K562 (cell line): ENCODE results near the gene RUNX1. TPM values are rescaled to one million over a fixed set of nuclear protein-coding genes. Genes with fewer than 3 reads are reported as not detected.

Experiments used
- ATF7 ChIP-seq: fragments of 450-650 bp; IDR thresholded peaks from 2 replicates; pipeline ENCODE4 v1.7.1; 2014; ENCODE audit warnings: mild to moderate bottlenecking, moderate library complexity
- CSDE1 ChIP-seq, 2 experiments: fragments of 450-650 bp; IDR thresholded peaks; 2 replicates each; pipeline ENCODE4 v1.6.1; 2016; ENCODE audit warnings: mild to moderate bottlenecking in 1 of 2
- FUS ChIP-seq: fragments of 200-400 bp; formaldehyde crosslinking; optimal IDR thresholded peaks from 2 replicates; pipeline ENCODE3; 2017; ENCODE audit warnings: low read depth, low read length
- GTF2B ChIP-seq: IDR thresholded peaks from 2 replicates; pipeline ENCODE4 v1.6.1; 2011; ENCODE audit not compliant: insufficient read length; ENCODE audit errors: extremely low read depth
- JUN ChIP-seq, 2 experiments: sonication (generic) in 1 of 2; formaldehyde crosslinking in 1 of 2; IDR thresholded peaks; 2 replicates each; pipeline versions ENCODE4 v1.6.1 to v1.8.0; 2012 to 2022; ENCODE audit warnings: borderline replicate concordance in 2 of 2, mild to moderate bottlenecking in 2 of 2, improper control_type of control experiment in 1 of 2, low read depth in 1 of 2, low read length in 1 of 2, missing genetic modification reagents in 1 of 2
- KLF10 ChIP-seq: fragments of 250-450 bp; sonication (Bioruptor Pico); IDR thresholded peaks from 2 replicates; pipeline ENCODE4 v1.6.1; 2021; ENCODE audit warnings: matching md5 sums
- MAX ChIP-seq: sonication (generic); formaldehyde crosslinking; IDR thresholded peaks from 2 replicates; pipeline ENCODE4 v1.9.0; 2022; ENCODE audit warnings: mild to moderate bottlenecking, missing genetic modification reagents
- MXI1 ChIP-seq: IDR thresholded peaks from 2 replicates; pipeline ENCODE4 v1.6.1; 2011; ENCODE audit warnings: low read depth, mild to moderate bottlenecking, improper control_type of control experiment, low read length
- POLR2A ChIP-seq: fragments of 450-650 bp; conservative IDR thresholded peaks from 2 replicates; pipeline ENCODE4 v1.6.1; 2016
- SMC3 ChIP-seq: conservative IDR thresholded peaks from 2 replicates; pipeline ENCODE4 v1.6.1; 2011; ENCODE audit warnings: low read depth, low read length, improper control_type of control experiment; ENCODE audit not compliant: insufficient read depth
- TEAD1 ChIP-seq, 2 experiments: fragments of 450-650 bp in 1 of 2; sonication (generic) in 1 of 2; formaldehyde crosslinking; IDR thresholded peaks; 2 replicates each; pipeline versions ENCODE4 v1.4.0 to v1.8.0; 2020 to 2022; ENCODE audit warnings: mild to moderate bottlenecking in 2 of 2, missing genetic modification reagents in 1 of 2
- ZBED1 ChIP-seq: IDR thresholded peaks from 2 replicates; pipeline ENCODE4 v1.6.1; 2014
- ZBTB33 ChIP-seq: sonication (generic); formaldehyde crosslinking; IDR thresholded peaks from 2 replicates; pipeline ENCODE4 v1.8.1; 2023; ENCODE audit warnings: mild to moderate bottlenecking, missing genetic modification reagents
- ZNF583 ChIP-seq: fragments of 250-450 bp; sonication (Bioruptor Pico); IDR thresholded peaks from 2 replicates; pipeline ENCODE4 v1.4.0; 2020
- polyA plus RNA-seq, 8 experiments: library from polyadenylated mRNA; depleted of rRNA in 4 of 8; stranded (reverse) in 5 of 8; unstranded in 3 of 8; fragments of >200 nt; fragmentation: Nextera tagmentation in 2 of 8; fragmentation: Illumina TruSeq in 1 of 8; extraction: Ambion mirVana in 2 of 8; extraction: Trizol in 1 of 8; gene quantifications; 2 replicates each; pipeline versions ENCODE4 v1.2.1 to v1.2.3, GENCODE V29; 2011 to 2014; ENCODE audit warnings: inconsistent platforms in 1 of 8, missing spikeins in 1 of 8
- total RNA-seq, 7 experiments: library from RNA; depleted of rRNA in 6 of 7; stranded (reverse); fragments of >200 nt in 6 of 7; fragmentation: Illumina TruSeq in 2 of 7; extraction: Trizol in 2 of 7; gene quantifications; 2 replicates each; pipeline versions ENCODE4 v1.2.1 to v1.2.3, GENCODE V29; 2011 to 2021; ENCODE audit warnings: low replicate concordance in 1 of 7
- TF ChIP-seq, protein P1 (sequence below): fragments of 250-450 bp; sonication (Bioruptor Pico); IDR thresholded peaks from 2 replicates; pipeline ENCODE4 v1.5.0; 2020; ENCODE audit warnings: mild to moderate bottlenecking, borderline replicate concordance
- TF ChIP-seq, protein P2 (sequence below): fragments of 200-800 bp; sonication (Bioruptor generic); IDR thresholded peaks from 2 replicates; pipeline ENCODE4 v1.6.1; 2017; ENCODE audit warnings: missing genetic modification characterization, missing compliant biosample characterization
- TF ChIP-seq, protein P3 (sequence below): fragments of 450-650 bp; IDR thresholded peaks from 2 replicates; pipeline ENCODE4 v1.6.1; 2016; ENCODE audit warnings: missing biosample characterization, missing genetic modification characterization
- TF ChIP-seq, protein P4 (sequence below), 2 experiments: fragments of 250-450 bp in 1 of 2; fragments of 450-650 bp in 1 of 2; sonication (Bioruptor Pico) in 1 of 2; IDR thresholded peaks; 2 replicates each; pipeline versions ENCODE4 v1.6.1 to v1.8.0; 2016 to 2021; ENCODE audit warnings: mild to moderate bottlenecking in 2 of 2, moderate library complexity in 2 of 2, missing compliant biosample characterization in 1 of 2, missing genetic modification characterization in 1 of 2

Gene RUNX1
- total and polyA plus RNA-seq, 9 of the 15 experiments (the other 6 are each of a cell fraction or from before 2014, with no cell fraction given), result 2.2 to 68.6 (median 17.8) TPM

DNA sequence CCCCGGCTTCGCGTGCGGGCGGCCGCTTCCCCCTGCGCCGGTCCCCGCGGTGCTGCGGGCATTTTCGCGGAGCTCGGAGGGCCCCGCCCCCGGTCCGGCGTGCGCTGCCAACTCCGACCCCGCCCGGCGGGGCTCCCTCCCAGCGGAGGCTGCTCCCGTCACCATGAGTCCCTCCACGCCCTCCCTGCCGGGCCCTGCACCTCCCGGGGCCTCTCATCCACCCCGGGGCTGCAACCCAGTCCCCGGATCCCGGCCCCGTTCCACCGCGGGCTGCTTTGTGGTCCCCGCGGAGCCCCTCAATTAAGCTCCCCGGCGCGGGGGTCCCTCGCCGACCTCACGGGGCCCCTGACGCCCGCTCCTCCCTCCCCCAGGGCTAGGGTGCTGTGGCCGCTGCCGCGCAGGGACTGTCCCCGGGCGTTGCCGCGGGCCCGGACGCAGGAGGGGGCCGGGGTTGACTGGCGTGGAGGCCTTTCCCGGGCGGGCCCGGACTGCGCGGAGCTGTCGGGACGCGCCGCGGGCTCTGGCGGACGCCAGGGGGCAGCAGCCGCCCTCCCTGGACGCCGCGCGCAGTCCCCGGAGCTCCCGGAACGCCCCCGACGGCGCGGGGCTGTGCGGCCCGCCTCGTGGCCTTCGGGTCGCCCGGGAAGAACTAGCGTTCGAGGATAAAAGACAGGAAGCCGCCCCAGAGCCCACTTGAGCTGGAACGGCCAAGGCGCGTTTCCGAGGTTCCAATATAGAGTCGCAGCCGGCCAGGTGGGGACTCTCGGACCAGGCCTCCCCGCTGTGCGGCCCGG is 159.2 kb downstream of the RUNX1 start (continued):
- TF ChIP-seq ZNF583 (CRISPR knock-in tag), result peak; percentile 59; the same call in 1 of the 2 replicates
- peak; percentile 81 for TF ChIP-seq MAX (CRISPR knock-in tag)
- no peak for TF ChIP-seq GTF2B
- TF ChIP-seq POLR2A, result peak; percentile 78
- TF ChIP-seq CSDE1 (IDR thresholded peaks at IDR 0.05), result peak in 1 of 2 experiments; percentile 37; a peak in 1 of 4 replicates
- TF ChIP-seq TEAD1 (CRISPR knock-in tag; IDR thresholded peaks at IDR 0.05), result peak in 1 of 2 experiments; percentile 71; a peak in 1 of 4 replicates
- TF ChIP-seq, protein P1, sequence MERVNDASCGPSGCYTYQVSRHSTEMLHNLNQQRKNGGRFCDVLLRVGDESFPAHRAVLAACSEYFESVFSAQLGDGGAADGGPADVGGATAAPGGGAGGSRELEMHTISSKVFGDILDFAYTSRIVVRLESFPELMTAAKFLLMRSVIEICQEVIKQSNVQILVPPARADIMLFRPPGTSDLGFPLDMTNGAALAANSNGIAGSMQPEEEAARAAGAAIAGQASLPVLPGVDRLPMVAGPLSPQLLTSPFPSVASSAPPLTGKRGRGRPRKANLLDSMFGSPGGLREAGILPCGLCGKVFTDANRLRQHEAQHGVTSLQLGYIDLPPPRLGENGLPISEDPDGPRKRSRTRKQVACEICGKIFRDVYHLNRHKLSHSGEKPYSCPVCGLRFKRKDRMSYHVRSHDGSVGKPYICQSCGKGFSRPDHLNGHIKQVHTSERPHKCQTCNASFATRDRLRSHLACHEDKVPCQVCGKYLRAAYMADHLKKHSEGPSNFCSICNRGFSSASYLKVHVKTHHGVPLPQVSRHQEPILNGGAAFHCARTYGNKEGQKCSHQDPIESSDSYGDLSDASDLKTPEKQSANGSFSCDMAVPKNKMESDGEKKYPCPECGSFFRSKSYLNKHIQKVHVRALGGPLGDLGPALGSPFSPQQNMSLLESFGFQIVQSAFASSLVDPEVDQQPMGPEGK, result no peak
- TF ChIP-seq JUN (IDR thresholded peaks at IDR 0.05; ENCODE audit: borderline replicate concordance, low read depth, low read length), result 0 out of 2 replicates have a peak, but pooled peaks have one; percentile 13
- 0 out of 2 replicates have a peak, but pooled peaks have one; percentile 56 for TF ChIP-seq JUN (CRISPR knock-in tag; IDR thresholded peaks at IDR 0.05; ENCODE audit: borderline replicate concordance)
- TF ChIP-seq, protein P2, sequence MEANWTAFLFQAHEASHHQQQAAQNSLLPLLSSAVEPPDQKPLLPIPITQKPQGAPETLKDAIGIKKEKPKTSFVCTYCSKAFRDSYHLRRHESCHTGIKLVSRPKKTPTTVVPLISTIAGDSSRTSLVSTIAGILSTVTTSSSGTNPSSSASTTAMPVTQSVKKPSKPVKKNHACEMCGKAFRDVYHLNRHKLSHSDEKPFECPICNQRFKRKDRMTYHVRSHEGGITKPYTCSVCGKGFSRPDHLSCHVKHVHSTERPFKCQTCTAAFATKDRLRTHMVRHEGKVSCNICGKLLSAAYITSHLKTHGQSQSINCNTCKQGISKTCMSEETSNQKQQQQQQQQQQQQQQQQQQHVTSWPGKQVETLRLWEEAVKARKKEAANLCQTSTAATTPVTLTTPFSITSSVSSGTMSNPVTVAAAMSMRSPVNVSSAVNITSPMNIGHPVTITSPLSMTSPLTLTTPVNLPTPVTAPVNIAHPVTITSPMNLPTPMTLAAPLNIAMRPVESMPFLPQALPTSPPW (CRISPR knock-in tag), result peak; percentile 89
- TF ChIP-seq, protein P3, sequence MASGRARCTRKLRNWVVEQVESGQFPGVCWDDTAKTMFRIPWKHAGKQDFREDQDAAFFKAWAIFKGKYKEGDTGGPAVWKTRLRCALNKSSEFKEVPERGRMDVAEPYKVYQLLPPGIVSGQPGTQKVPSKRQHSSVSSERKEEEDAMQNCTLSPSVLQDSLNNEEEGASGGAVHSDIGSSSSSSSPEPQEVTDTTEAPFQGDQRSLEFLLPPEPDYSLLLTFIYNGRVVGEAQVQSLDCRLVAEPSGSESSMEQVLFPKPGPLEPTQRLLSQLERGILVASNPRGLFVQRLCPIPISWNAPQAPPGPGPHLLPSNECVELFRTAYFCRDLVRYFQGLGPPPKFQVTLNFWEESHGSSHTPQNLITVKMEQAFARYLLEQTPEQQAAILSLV, result no peak
- no peak for TF ChIP-seq ZBED1
- peak; percentile 84; the same call in 1 of the 2 replicates for TF ChIP-seq ZBTB33
- TF ChIP-seq, protein P4, sequence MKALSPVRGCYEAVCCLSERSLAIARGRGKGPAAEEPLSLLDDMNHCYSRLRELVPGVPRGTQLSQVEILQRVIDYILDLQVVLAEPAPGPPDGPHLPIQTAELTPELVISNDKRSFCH (CRISPR knock-in tag; IDR thresholded peaks at IDR 0.05), result no peak
- TF ChIP-seq, protein P4 (tag; IDR thresholded peaks at IDR 0.05), result peak; percentile 86
- peak; percentile 91 for TF ChIP-seq FUS
- TF ChIP-seq MXI1, result 0 out of 2 replicates have a peak, but pooled peaks have one; percentile 12
- peak; percentile 69 for TF ChIP-seq ATF7
- TF ChIP-seq SMC3, result peak; percentile 95
- TF ChIP-seq KLF10 (CRISPR knock-in tag), result 0 out of 2 replicates have a peak, but pooled peaks have one; percentile 58
